Fibroblast of mammary gland (primary cell): ENCODE data around the gene ENO2.
"Not testable (repeated sequence)": the region's sequence is repeated elsewhere in the genome, so short reads cannot be mapped to it uniquely, and the experiment has no call there.

ENCODE experiments used
- DNase-seq: peaks from one replicate; pipeline ENCODE4 v3.0.0-alpha.2; 2010; ENCODE audit warnings: low read depth
- H3K4me3 ChIP-seq: 2 replicates; pipeline ENCODE4 v1.5.1; 2011; ENCODE audit warnings: low read depth, mild to moderate bottlenecking, low read length, moderate library complexity; ENCODE audit not compliant: control insufficient read depth
- TF ChIP-seq, protein P1 (sequence below): conservative IDR thresholded peaks from 2 replicates; pipeline ENCODE4 v1.5.1; 2011; ENCODE audit warnings: low read depth, low read length, inconsistent platforms; ENCODE audit not compliant: control insufficient read depth, insufficient read depth

The ENO2 gene

DNA sequence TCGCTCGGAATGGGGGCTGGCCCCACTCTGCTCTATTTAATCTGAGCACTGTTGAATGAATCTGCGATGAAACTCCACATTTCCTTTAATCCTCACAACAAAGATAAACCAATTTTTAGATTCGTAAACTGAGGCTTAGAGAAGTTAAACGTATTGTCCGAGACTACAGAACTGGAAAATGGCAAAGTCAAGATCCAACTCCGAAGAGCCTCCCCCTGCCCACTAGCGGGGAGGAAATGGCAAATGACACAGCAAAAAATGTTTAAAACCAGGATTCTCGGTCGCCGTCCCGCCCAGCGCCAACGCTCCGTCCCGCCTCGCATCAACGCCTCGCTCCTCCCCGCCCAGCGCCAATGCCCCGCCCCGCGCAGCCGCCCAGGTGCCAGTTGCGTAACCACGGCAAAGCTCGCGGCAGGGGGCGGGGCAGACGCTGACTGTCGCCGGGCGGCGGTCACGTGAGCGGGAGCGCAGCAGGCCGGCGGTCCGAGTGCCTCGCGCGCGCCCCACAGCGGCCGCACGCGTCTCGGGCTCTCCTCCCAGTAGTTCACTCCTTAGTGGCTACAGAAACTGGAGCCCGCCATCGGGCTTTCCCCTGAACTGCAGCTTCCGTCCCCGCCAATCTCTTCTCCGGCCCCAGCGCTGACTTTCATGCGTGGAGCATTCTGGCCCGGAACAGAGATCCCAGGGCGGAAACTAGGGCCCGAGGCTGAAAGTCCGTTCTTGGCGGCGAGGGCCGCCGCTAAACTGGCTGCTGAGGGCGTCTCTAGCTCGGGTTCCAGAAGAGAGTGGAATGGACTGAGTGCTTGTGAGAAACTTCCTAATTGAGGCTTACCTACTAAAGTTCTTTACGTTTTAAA lies 23.4 kb upstream of the ENO2 start:
- peak; percentile 93 for DNase-seq
- TF ChIP-seq, protein P1, sequence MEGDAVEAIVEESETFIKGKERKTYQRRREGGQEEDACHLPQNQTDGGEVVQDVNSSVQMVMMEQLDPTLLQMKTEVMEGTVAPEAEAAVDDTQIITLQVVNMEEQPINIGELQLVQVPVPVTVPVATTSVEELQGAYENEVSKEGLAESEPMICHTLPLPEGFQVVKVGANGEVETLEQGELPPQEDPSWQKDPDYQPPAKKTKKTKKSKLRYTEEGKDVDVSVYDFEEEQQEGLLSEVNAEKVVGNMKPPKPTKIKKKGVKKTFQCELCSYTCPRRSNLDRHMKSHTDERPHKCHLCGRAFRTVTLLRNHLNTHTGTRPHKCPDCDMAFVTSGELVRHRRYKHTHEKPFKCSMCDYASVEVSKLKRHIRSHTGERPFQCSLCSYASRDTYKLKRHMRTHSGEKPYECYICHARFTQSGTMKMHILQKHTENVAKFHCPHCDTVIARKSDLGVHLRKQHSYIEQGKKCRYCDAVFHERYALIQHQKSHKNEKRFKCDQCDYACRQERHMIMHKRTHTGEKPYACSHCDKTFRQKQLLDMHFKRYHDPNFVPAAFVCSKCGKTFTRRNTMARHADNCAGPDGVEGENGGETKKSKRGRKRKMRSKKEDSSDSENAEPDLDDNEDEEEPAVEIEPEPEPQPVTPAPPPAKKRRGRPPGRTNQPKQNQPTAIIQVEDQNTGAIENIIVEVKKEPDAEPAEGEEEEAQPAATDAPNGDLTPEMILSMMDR, result peak; percentile 41
- H3K4me3 ChIP-seq, result peak overlapping the region; percentile 59

DNA sequence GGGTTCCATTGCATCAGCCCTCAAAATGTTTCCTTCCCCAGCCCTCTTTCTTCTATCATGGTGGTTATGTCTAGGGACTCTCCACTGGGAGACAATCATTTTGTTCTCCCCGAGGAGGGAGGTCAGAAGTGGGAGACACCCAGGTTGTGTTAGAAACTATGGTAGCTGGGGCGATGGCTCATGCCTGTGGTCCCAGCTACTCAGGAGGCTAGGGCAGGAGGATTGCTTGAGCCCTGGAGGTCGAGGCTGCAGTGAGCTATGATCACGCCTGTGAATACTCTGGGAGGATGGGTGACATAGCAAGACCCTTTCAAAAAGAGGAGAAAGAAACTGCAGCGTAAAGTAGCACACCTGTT lies 22.8 kb upstream of the ENO2 start:
- TF ChIP-seq, protein P1, result no peak
- no peak for DNase-seq

DNA sequence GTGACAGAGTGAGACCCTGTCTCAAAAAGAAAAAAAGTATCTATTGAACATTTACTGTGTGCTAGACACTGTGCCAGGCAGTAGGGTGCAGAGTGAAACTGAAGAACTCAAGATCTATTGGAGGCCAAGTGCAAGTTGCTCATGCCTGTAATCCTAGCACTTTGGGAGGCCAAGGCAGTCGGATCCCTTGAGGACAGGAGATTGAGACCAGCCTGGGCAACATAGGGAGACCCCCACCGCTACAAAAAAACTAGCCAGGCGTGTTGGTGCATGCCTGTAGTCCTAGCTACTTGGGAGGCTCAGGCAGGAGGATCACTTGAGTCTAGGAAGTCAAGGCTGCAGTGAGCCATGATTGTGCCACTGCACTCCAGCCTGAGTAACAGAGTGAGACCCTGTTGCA lies 21.7 kb upstream of the ENO2 start:
- not testable (repeated sequence) for DNase-seq, H3K4me3 ChIP-seq

More for the DNA sequence above, 22.8 kb upstream of the ENO2 start:
- H3K4me3 ChIP-seq, result peak overlapping the region; percentile 59

DNA sequence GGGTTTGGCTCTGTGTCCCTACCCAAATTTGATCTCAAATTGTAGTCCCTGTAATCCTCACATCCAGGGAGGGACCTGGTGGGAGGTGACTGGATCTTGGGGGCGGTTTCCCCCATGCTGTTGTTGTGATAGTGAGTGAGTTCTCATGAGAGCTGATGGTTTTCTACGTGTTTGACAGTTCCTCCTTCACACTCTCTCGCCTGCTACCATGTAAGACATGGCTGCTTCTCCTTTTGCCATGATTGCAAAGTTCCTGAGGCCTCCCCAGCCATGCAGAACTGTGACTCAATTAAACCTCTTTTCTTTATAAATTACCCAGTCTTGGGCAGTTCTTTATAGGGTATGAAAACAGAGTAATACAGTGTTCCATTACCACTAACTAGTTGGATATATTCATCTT lies 20.1 kb upstream of the ENO2 start:
- no peak for DNase-seq
- no peak overlapping the region for H3K4me3 ChIP-seq
- TF ChIP-seq, protein P1, result no peak

DNA sequence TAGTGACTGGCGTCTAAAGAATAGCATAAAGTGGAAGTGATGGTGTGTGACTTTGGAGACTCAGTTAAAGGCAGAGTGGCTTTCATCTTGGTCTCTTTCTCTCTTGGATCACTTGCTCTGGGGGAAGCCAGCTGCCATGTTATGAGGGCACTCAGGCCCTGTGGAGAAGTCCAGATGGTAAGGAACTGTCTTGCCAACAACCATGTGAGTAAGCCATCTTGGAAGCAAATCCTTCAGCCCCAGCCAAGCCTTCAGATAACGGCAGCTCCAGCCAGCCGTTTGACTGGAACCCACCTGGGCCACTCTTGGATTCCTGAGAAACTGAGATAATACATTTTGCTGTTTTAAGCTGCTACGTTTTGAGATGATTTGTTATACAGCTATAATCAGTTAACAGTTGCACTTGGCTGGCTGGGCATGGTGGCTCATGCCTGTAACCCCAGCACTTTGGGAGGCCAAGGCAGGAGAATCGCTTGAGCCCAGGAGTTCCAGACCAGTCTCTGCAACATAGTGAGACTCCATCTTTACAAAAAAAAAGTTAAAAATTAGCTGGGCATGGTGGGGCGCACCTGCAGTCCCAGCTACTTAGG lies 17.4 kb upstream of the ENO2 start:
- DNase-seq, result no peak
- no peak overlapping the region for H3K4me3 ChIP-seq
- TF ChIP-seq, protein P1, result no peak

DNA sequence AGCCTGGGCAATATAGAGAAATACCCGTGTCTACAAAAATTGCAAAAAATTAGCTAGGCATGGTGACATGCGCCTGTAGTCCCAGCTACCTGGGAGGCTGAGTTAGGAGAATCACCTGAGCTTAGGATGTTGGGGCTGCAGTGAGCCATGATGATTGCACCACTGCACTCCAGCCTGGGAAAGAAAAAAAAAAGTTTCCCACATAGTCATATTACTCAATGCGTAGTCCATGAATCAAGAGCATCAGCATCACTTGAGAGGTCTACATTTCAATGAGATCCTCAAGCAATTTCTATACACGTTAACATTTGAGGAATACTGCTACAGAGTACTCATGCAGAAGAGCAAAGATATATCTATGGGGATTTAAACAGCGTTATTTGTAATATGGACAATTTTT lies 15.0 kb upstream of the ENO2 start:
- TF ChIP-seq, protein P1, result no peak
- peak; percentile 31 for DNase-seq
- H3K4me3 ChIP-seq, result no peak overlapping the region

DNA sequence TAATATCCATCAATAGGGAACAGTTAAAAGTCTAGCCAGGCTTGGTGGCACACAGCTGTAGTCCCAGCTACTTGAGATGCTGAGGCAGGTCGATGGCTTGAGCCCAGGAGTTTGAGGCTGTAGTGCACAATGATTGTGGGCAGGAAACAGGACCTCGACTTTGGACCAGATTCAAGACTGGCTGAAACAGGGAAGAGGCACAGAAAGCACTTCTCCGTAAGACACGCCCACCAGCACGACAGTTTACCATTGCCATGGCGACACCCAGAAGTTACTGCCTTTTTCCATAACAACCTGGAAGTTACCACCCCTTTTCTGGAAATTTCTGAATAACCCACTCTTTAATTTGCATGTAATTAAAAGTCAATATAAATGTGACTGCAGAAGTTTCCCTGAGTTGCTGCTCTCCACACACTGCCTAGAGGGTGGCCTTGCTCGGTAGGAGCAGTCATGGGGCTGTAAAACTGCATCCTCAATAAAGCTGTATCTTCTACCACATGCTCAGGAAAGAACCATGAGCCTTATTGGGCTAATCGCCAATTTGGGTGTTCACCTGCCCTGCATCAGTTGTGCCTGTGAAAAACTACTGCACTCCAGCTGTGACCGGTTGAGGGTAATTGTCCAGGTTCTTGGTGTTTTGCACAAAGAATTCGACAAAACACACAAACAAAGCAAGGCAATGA lies 14.4 kb upstream of the ENO2 start:
- peak; percentile 60 for DNase-seq
- TF ChIP-seq, protein P1, result no peak
- no peak overlapping the region for H3K4me3 ChIP-seq
